Fibroblast of upper back skin (primary cell): ENCODE results near the gene SMAD5.

Source experiments
- DNase-seq: peaks from one replicate; pipeline ENCODE4 v3.0.0-alpha.2; 2013

SMAD5 gene

GRCh38 chr5:136228136-136228757 is 95.6 kb downstream of the SMAD5 start:
- no peak for DNase-seq

GRCh38 chr5:136230176-136230575 is 97.5 kb downstream of the SMAD5 start:
- no peak for DNase-seq

- DNase-seq: no peak
These were observed 99.7 kb downstream of the SMAD5 start for GRCh38 chr5:136232316-136232715.
